Parietal lobe (tissue), 2 donors: ENCODE results near the gene SERPINE1. TPM values are rescaled to one million over a fixed set of nuclear protein-coding genes. Genes with fewer than 3 reads are reported as not detected.

Experiments
- small RNA-seq: library from RNA; depleted of rRNA; stranded (forward); fragments of <200 nt; gene quantifications from one replicate; pipeline ENCODE3, GENCODE V24; 2014; ENCODE audit warnings: low replicate concordance
- total RNA-seq: library from RNA; depleted of rRNA; stranded (reverse); fragments of >200 nt; gene quantifications from one replicate; pipeline ENCODE4 v1.2.3, GENCODE V29; 2014

The SERPINE1 gene
- not detected for total RNA-seq

GRCh38 chr7:101126651-101127459 is at the start of gene SERPINE1:
TSS of gene SERPINE1 (plus strand) at chr7:101127104. CDS start at chr7:101128394, 1,290 bp downstream.

GRCh38 chr7:101085162-101085964 is 41.5 kb upstream of the SERPINE1 start, which contains the start of gene TRIM56:
TSS of gene TRIM56 (plus strand) at chr7:101085481. CDS start at chr7:101087313, 1,832 bp downstream.

GRCh38 chr7:101153969-101154692 is 27.2 kb downstream of the SERPINE1 start, which contains the start of gene AP1S1:
TSS of gene AP1S1 (plus strand) at chr7:101154476. CDS start at chr7:101154515, 39 bp downstream.

GRCh38 chr7:101165075-101165957 is 38.4 kb downstream of the SERPINE1 start, which contains the start of gene VGF:
TSS of gene VGF (minus strand) at chr7:101165569. CDS start at chr7:101164843, 726 bp downstream.

GRCh38 chr7:101180130-101180755 is 53.3 kb downstream of the SERPINE1 start, which contains the start of gene NAT16:
TSS of gene NAT16 (minus strand) at chr7:101180293. CDS start at chr7:101174807, 5,486 bp downstream.

Small RNA genes within 50 kb of the gene (small RNA-seq; reads per million reads assigned to genes)
- gene MIR4653: not detected

Other genes with a start within 250 kb of the SERPINE1 start
- 2.5 TPM for gene UFSP1, start 237.4 kb upstream of the SERPINE1 start, total RNA-seq
- 13.1 TPM for gene ACHE, start 231.2 kb upstream of the SERPINE1 start, total RNA-seq
- 0.63 TPM for gene MUC3A, start 177.6 kb upstream of the SERPINE1 start, total RNA-seq
- not detected for gene MUC12, start 157.5 kb upstream of the SERPINE1 start, total RNA-seq
- gene MUC17, start 107.0 kb upstream of the SERPINE1 start, total RNA-seq: not detected
- 1.3 TPM for gene TRIM56, start 41.6 kb upstream of the SERPINE1 start, total RNA-seq
- 63.2 TPM for gene AP1S1, start 27.4 kb downstream of the SERPINE1 start, total RNA-seq
- gene VGF, start 38.5 kb downstream of the SERPINE1 start, total RNA-seq: 9.4 TPM
- gene NAT16, start 53.2 kb downstream of the SERPINE1 start, total RNA-seq: 3.4 TPM
- gene MOGAT3, start 73.9 kb downstream of the SERPINE1 start, total RNA-seq: not detected
- gene PLOD3, start 90.5 kb downstream of the SERPINE1 start, total RNA-seq: 22.2 TPM
- 23.5 TPM for gene ZNHIT1, start 91.1 kb downstream of the SERPINE1 start, total RNA-seq
- gene CLDN15, start 110.7 kb downstream of the SERPINE1 start, total RNA-seq: 5.9 TPM
- 71.1 TPM for gene FIS1, start 118.0 kb downstream of the SERPINE1 start, total RNA-seq
- 32.2 TPM for gene IFT22, start 194.7 kb downstream of the SERPINE1 start, total RNA-seq
- gene COL26A1, start 235.8 kb downstream of the SERPINE1 start, total RNA-seq: 9.7 TPM